Activated T-cell treated with anti-CD3 and anti-CD28 coated beads for 24 hours (primary cell): ENCODE measurements around the gene EPDR1.
"Not testable (repeated sequence)": the region's sequence is repeated elsewhere in the genome, so short reads cannot be mapped to it uniquely, and the experiment has no call there.

ENCODE experiments used
- DNase-seq: peaks from one replicate; pipeline ENCODE4 v3.0.0-alpha.2; 2020; ENCODE audit warnings: low read depth

The EPDR1 gene

GRCh38 chr7:37928878-37929277, 8.4 kb downstream of the EPDR1 start:
- DNase-seq, result no peak

GRCh38 chr7:37930226-37930948, 9.9 kb downstream of the EPDR1 start:
- DNase-seq, result no peak

GRCh38 chr7:37932543-37932942, 12.1 kb downstream of the EPDR1 start:
- no peak for DNase-seq

DNA sequence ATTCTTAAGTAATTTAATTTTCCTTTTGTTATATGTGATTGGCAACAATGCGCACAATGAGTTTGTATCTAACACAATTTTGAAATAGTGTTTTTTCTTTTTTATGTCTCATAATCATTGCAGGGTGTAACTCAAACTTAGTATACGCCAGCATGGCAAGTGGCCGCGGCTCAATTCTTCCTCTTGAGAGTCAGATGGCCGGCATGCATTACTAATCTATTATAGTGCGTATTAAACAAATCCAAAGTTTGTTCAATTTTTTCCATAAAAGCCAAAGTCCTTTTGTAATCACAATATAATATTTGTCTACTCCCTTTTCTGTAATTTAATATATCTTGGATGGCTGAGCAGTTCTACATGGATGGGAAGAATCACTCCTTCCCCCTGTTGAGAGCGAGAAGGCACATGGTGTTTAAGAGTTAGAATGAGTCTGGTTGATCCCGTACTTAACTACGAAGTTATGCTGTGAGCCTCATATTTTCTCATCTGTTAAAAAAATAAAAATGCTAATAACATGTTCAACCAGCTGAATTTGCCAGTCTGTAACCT, 12.7 kb downstream of the EPDR1 start:
- DNase-seq, result no peak

DNA sequence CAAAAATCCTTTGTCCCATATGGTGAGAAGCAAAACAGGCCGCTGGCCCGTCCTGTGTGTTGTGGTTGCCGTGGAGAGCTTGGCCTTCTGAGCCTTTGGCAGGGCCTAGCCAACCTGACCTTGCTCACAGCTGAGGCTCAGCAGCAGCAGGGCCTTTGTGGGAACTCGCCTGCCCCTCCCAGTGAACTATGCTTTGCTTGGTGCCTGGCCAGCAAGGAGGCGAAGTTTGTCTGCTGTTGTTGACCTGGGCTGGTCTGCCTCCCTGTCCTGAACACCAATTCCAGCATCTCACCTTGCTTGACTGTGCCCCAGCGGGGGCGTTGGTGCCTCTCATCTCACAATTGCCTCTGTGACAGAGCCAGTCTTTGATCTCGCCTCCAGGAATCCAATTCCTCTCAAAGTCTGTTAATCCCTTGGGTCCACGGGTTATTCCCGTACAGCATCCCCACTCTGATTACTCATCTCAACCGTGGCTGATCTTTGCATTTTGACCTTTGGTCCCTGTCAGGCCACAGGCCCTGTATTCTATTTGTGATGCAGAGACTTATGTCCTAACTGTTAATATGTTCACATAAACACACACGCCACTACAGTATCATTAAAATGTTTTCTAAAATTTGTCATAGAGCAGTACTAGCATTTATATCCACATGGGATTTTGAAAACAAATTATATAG, 22.6 kb downstream of the EPDR1 start:
- DNase-seq, result no peak

- DNase-seq, result no peak
Measured at GRCh38 chr7:37943905-37944736, 23.7 kb downstream of the EPDR1 start.

- no peak for DNase-seq
Measured at GRCh38 chr7:37944737-37945054, 24.3 kb downstream of the EPDR1 start.

DNA sequence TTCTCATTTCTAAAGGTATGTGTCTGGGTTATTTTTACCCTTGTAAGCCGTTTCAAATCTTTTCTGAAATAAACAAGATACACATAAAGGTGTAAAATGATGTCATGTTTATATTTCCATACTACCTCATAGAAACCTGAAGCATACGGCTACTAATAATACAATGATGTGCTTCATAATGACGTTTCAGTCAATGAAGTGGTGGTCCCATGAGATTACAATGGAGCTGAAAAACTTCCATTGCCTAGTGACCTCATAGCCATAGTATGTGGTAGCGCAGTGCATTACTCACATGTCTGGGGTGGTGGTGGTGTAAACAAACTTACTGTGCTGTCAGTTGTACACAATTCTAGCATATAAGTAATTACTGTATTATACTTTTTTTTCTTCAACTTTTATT, 24.9 kb downstream of the EPDR1 start:
- no peak for DNase-seq

DNA sequence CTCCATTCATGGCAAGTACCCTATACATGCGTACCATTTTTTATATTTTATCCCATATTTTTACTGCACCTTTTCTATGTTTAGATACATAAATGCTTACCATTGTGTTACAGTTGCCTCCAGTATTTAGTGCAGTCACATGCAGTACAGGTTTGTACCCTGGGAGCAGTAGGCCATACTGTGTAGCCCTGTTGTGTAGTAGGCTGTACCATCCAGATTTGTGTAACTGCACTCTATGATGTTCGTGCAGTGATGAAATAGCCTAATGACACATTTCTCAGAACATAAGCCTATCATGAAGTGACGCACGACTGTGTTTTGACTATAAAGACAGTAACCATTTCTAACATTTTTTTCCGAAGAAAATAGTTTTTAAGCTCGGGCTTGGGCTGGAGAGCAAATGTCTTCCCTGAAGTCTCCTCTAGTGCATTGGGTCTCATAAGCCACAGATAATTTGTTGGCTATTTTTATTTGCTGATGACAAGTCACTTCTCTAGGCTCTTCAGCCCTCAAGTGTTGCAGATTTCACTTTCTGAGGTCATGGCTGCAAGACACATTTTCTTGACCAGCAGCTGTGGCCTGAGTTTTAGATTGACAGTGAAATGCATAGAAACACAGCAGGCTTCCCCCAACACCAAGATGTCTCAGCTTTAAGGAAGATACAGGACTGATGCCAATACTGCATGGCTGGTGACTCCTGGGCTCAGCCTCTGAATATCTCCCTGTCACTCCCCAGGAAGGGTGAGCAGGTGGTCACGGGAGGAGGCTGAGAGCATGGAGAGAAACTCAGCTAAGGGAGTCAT, 26.9 kb downstream of the EPDR1 start:
- DNase-seq, result no peak

- no peak for DNase-seq
Measured at GRCh38 chr7:37947941-37948210, 27.4 kb downstream of the EPDR1 start.

DNA sequence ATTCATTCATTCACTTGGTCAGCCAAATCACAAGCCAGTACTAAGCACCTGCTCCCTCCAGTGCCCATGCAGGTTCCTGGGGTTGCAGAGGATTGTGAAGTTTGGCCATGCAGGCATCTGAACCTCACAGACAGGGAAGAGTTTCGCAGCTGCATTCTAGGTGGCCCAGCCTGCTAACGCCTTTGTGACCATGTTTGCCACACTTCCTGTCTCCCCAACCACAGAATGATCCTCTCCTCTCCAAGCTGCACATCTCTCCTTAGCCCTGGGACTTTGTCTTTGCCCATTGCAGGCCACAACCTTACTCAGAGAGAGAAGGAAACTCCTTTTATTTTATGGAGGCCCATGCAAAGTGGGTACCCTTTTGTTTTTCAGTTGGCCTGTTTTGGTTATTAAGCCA, 31.8 kb downstream of the EPDR1 start:
- DNase-seq, result no peak

DNA sequence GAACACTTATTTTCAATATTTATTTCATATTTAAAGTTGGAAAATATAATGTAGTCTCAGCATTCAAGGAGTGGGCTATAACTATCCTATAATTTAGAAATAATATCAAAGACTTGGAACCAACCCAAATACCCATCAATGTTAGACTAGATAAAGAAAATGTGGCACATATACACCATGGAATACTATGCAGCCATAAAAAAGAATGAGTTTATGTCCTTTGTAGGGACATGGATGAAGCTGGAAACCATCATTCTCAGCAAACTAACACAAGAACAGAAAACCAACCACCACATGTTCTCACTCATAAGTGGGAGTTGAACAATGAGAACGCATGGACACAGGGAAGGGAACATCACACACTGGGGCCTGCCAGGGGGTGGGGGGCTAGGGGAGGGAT, 33.8 kb downstream of the EPDR1 start:
- not testable (repeated sequence) for DNase-seq

DNA sequence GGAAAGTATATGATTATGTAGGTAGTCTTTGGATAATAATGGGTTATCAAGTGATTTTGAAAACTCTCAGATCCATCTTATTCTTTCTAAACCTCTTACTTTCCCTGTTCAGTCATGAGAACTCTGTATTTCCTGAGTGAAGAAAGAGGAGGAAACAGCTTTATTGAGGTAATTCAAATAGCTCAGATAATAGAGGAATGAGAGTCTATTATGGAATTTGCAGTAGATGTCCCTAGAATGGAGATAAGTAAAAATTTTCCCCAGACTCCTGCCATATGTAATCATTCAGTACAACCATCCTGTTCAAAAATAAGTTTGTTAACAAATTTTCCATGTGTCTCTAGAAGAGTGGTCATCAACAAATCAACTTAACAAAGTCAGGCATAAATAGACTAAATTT, 36.4 kb downstream of the EPDR1 start:
- no peak for DNase-seq

DNA sequence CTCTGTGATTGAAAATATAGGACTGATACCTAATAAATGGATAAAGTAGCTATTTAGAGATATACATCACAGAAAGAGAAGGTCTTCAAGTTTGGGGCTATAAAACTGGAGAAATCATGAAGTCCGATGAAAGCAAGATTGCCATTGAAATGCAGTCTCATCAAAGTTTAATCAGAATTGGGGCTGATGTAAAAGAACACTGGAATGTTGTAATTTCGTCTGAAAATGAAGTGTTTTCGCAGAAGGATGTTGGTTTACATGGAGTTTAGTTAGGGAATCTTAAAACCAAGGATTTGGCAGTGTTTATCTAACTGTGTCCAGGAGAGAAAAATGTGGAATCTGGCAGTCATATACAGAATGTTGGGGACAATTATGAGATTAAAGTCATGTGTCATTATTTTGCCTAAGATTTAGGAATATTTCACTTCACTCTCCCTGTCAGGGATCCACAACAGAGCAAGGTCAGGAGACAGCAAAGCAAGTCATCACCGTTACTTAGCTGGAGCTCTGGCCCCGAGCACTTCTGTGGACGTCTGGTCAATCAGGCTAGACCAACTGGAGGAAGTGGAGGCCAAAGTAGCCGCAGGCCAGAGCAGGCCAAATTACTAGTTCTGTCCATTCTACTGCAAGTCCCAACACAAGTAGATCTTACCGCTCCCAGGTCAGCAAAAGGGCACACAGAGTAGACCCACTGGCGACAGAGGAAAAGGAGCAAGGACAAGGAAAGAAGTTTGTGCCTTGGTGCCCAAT, 37.0 kb downstream of the EPDR1 start:
- DNase-seq, result no peak

DNA sequence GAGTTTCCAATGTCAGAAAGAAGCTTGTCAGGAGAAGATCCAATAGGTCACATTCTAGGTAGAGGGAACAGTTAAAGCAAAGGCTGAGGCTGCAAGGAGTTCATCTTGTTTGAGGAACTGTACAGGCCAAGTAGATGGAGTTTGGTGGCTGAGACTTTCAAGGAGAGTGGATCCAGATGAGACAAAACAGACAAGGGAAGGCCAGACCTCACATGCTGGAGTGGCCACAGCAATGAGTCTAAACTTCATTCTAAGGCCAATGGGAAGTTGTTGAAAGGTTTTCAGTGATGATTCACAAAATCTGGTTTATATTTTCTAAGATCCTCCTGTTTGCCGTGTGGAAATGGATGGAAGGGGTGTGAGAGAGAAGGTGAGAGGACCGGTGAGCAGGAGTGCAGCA, 40.0 kb downstream of the EPDR1 start:
- DNase-seq, result no peak

GRCh38 chr7:37961251-37961650, 40.8 kb downstream of the EPDR1 start:
- no peak for DNase-seq

DNA sequence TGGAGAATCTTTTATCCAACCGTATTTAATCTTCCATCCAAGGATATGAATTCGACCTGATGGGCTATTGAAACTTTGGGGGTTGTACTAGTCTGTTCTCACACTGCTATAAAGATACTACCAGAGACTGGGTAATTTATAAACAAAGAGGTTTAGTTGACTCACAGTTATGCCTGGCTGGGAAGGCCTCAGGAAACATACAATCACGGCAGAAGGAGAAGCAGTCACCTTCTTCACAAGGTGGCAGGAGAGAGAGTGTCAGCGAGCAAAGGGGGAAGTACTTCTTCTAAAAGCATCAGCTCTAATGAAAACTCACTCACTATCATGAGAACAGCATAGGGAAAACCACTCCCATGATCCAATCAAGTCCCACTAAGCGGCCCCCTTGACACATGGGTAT, 43.8 kb downstream of the EPDR1 start:
- no peak for DNase-seq

DNA sequence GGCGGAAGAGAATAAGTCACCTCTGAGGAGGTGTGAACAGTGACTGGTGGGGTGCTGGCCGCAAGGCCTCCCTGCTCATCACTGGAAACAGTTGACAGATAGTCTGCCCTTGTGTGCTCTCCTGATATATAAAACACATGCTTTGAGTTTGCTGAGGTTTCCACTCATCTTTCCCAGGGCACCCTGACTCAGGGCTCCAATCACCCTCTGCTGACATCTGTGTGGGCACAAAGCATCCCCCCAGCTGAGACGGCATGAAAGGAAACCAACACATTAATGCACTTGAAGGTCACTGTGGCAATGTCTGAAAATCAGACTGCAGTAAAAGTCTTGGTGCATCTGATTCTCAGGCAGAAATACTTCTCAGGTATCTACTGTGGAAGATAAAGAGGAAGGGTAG, 49.8 kb downstream of the EPDR1 start:
- no peak for DNase-seq

DNA sequence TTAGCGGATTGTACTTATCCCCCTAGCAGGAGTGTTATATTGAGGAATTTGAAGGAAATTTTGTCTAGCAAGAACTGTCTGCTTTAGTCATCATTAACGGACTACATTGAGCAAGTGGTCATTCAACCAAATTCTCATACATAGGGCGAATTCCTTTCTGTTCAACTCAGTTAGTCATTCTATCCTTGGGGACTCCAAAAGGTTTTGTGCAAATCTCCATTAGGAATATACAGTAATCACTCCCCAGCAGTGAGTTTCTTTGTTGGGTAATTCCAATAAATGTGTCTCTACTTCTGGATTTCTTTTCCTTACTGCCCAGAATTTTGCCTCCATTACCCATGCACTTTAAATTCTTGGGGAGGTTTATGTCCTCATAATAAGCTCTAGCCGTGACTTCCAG, 51.1 kb downstream of the EPDR1 start:
- DNase-seq, result no peak

DNA sequence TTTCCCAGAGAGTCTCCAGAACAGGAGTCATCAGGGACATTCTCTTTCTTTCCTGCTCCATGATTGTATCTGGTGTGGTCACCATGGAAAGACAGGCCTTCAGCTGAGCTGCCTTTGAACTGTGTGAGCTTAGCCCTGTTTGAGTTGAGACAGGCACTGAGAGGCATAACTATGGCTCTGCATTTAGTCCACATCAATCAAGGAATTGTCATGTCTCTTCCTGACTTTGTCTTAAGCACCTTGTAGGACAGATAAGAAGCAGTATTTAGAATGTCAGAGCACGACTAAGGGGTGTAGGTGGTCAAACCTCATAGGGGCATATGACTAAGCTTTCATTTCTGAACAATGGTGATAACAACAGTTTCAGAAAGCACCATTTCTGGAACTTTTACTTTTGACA, 53.5 kb downstream of the EPDR1 start:
- no peak for DNase-seq

- DNase-seq, result no peak
Measured at GRCh38 chr7:37974711-37975110, 54.3 kb downstream of the EPDR1 start.

DNA sequence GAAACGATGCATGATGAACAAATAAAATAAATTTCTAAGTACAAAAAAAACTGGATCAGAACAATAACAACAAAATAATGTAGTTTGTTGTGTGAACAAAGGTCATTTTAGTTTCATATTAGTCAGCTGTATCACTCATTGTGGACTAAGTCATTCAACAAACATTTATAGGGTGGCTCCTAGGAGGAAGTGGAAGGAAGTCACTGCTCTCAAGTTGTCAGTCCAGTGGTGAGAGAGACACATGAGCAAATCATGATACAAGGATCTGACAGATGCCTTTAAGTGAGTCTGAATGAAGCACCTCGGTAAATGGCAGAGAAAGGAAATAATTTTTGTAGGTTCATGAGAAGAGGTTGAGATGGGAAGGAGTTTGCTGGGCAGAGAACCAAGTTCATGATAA, 56.8 kb downstream of the EPDR1 start:
- no peak for DNase-seq
